ENCODE data around the gene ELFN1.

ELFN1 gene

GRCh38 chr7:1669954-1670893 lies at the start of gene ELFN1:
Gene ELFN1, plus strand, starts transcription at chr7:1670277. Its CDS starts 74,320 bp downstream, at chr7:1744597.
- peaks cover 21% of the 10 kb centered on the region for H3K27me3 ChIP-seq (ENCODE audit: control insufficient read depth, insufficient read depth, low read length)
- H3K27ac ChIP-seq (ENCODE audit: low read depth, low read length): no peak within 1 kb of the TSS
- H3K9ac ChIP-seq (ENCODE audit: low read length): no peak within 1 kb of the TSS
- H3K36me3 ChIP-seq (ENCODE audit: control insufficient read depth, insufficient read depth, low read length): no peaks in the 10 kb centered on the region
- no peak within 1 kb of the TSS for H3K4me3 ChIP-seq (ENCODE audit: low read length)
- H3K4me1 ChIP-seq (ENCODE audit: control insufficient read depth, insufficient read depth, low read length): no peaks in the 10 kb centered on the region

- H3K27ac ChIP-seq (ENCODE audit: low read depth, low read length): no peak overlapping the region
- H3K9ac ChIP-seq (ENCODE audit: low read length): no peak overlapping the region
- no peak overlapping the region for H3K4me3 ChIP-seq (ENCODE audit: low read length)
- H3K27me3 ChIP-seq (ENCODE audit: control insufficient read depth, insufficient read depth, low read length): no peaks in the 10 kb centered on the region
- H3K36me3 ChIP-seq (ENCODE audit: control insufficient read depth, insufficient read depth, low read length): no peaks in the 10 kb centered on the region
- no peaks in the 10 kb centered on the region for H3K4me1 ChIP-seq (ENCODE audit: control insufficient read depth, insufficient read depth, low read length)
These were observed 49.2 kb upstream of the ELFN1 start for GRCh38 chr7:1620835-1621234.

GRCh38 chr7:1621718-1622117 lies 48.4 kb upstream of the ELFN1 start:
- Histone ChIP-seq H3K27me3 (ENCODE audit: control insufficient read depth, insufficient read depth, low read length) (no peaks in the 10 kb centered on the region), H3K27ac (ENCODE audit: low read depth, low read length) (no peak overlapping the region), H3K4me3 (ENCODE audit: low read length) (no peak overlapping the region), H3K4me1 (ENCODE audit: control insufficient read depth, insufficient read depth, low read length) (no peaks in the 10 kb centered on the region), H3K9ac (ENCODE audit: low read length) (no peak overlapping the region), H3K36me3 (ENCODE audit: control insufficient read depth, insufficient read depth, low read length) (no peaks in the 10 kb centered on the region)

- no peaks in the 10 kb centered on the region for H3K4me1 ChIP-seq (ENCODE audit: control insufficient read depth, insufficient read depth, low read length)
- no peaks in the 10 kb centered on the region for H3K36me3 ChIP-seq (ENCODE audit: control insufficient read depth, insufficient read depth, low read length)
- no peaks in the 10 kb centered on the region for H3K27me3 ChIP-seq (ENCODE audit: control insufficient read depth, insufficient read depth, low read length)
- no peak overlapping the region for H3K4me3 ChIP-seq (ENCODE audit: low read length)
- H3K27ac ChIP-seq (ENCODE audit: low read depth, low read length): no peak overlapping the region
- H3K9ac ChIP-seq (ENCODE audit: low read length): no peak overlapping the region
These were observed 47.6 kb upstream of the ELFN1 start for GRCh38 chr7:1622441-1622840.

GRCh38 chr7:1623810-1624209 lies 46.3 kb upstream of the ELFN1 start:
- H3K4me3 ChIP-seq (ENCODE audit: low read length): no peak overlapping the region
- H3K36me3 ChIP-seq (ENCODE audit: control insufficient read depth, insufficient read depth, low read length): no peaks in the 10 kb centered on the region
- no peak overlapping the region for H3K27ac ChIP-seq (ENCODE audit: low read depth, low read length)
- no peaks in the 10 kb centered on the region for H3K4me1 ChIP-seq (ENCODE audit: control insufficient read depth, insufficient read depth, low read length)
- H3K9ac ChIP-seq (ENCODE audit: low read length): no peak overlapping the region
- no peaks in the 10 kb centered on the region for H3K27me3 ChIP-seq (ENCODE audit: control insufficient read depth, insufficient read depth, low read length)

- no peaks in the 10 kb centered on the region for H3K27me3 ChIP-seq (ENCODE audit: control insufficient read depth, insufficient read depth, low read length)
- no peaks in the 10 kb centered on the region for H3K4me1 ChIP-seq (ENCODE audit: control insufficient read depth, insufficient read depth, low read length)
- H3K27ac ChIP-seq (ENCODE audit: low read depth, low read length): no peak overlapping the region
- no peak overlapping the region for H3K4me3 ChIP-seq (ENCODE audit: low read length)
- no peaks in the 10 kb centered on the region for H3K36me3 ChIP-seq (ENCODE audit: control insufficient read depth, insufficient read depth, low read length)
- H3K9ac ChIP-seq (ENCODE audit: low read length): no peak overlapping the region
These were observed 44.8 kb upstream of the ELFN1 start for GRCh38 chr7:1624999-1625927.

- Histone ChIP-seq H3K4me3 (ENCODE audit: low read length) (no peak overlapping the region), H3K9ac (ENCODE audit: low read length) (no peak overlapping the region), H3K36me3 (ENCODE audit: control insufficient read depth, insufficient read depth, low read length) (no peaks in the 10 kb centered on the region), H3K27ac (ENCODE audit: low read depth, low read length) (no peak overlapping the region), H3K4me1 (ENCODE audit: control insufficient read depth, insufficient read depth, low read length) (no peaks in the 10 kb centered on the region), H3K27me3 (ENCODE audit: control insufficient read depth, insufficient read depth, low read length) (no peaks in the 10 kb centered on the region)
These were observed 43.3 kb upstream of the ELFN1 start for GRCh38 chr7:1626769-1627168.

GRCh38 chr7:1630700-1631336 lies 39.3 kb upstream of the ELFN1 start:
- no peak overlapping the region for H3K27ac ChIP-seq (ENCODE audit: low read depth, low read length)

GRCh38 chr7:1631678-1632077 lies 38.4 kb upstream of the ELFN1 start:
- no peak overlapping the region for H3K9ac ChIP-seq (ENCODE audit: low read length)
- no peaks in the 10 kb centered on the region for H3K4me1 ChIP-seq (ENCODE audit: control insufficient read depth, insufficient read depth, low read length)

More at GRCh38 chr7:1630700-1631336, 39.3 kb upstream of the ELFN1 start:
- H3K36me3 ChIP-seq (ENCODE audit: control insufficient read depth, insufficient read depth, low read length): no peaks in the 10 kb centered on the region
- H3K4me1 ChIP-seq (ENCODE audit: control insufficient read depth, insufficient read depth, low read length): no peaks in the 10 kb centered on the region
- H3K27me3 ChIP-seq (ENCODE audit: control insufficient read depth, insufficient read depth, low read length): no peaks in the 10 kb centered on the region
- H3K9ac ChIP-seq (ENCODE audit: low read length): no peak overlapping the region
- no peak overlapping the region for H3K4me3 ChIP-seq (ENCODE audit: low read length)

GRCh38 chr7:1632506-1632905 lies 37.6 kb upstream of the ELFN1 start:
- H3K4me3 ChIP-seq (ENCODE audit: low read length): no peak overlapping the region
- no peaks in the 10 kb centered on the region for H3K36me3 ChIP-seq (ENCODE audit: control insufficient read depth, insufficient read depth, low read length)
- H3K4me1 ChIP-seq (ENCODE audit: control insufficient read depth, insufficient read depth, low read length): no peaks in the 10 kb centered on the region
- no peak overlapping the region for H3K9ac ChIP-seq (ENCODE audit: low read length)
- H3K27ac ChIP-seq (ENCODE audit: low read depth, low read length): no peak overlapping the region
- no peaks in the 10 kb centered on the region for H3K27me3 ChIP-seq (ENCODE audit: control insufficient read depth, insufficient read depth, low read length)

More at GRCh38 chr7:1631678-1632077, 38.4 kb upstream of the ELFN1 start:
- H3K36me3 ChIP-seq (ENCODE audit: control insufficient read depth, insufficient read depth, low read length): no peaks in the 10 kb centered on the region
- H3K27ac ChIP-seq (ENCODE audit: low read depth, low read length): no peak overlapping the region
- no peaks in the 10 kb centered on the region for H3K27me3 ChIP-seq (ENCODE audit: control insufficient read depth, insufficient read depth, low read length)
- no peak overlapping the region for H3K4me3 ChIP-seq (ENCODE audit: low read length)

GRCh38 chr7:1632916-1633785 lies 36.9 kb upstream of the ELFN1 start:
- Histone ChIP-seq H3K27ac (ENCODE audit: low read depth, low read length) (no peak overlapping the region), H3K4me3 (ENCODE audit: low read length) (no peak overlapping the region), H3K9ac (ENCODE audit: low read length) (no peak overlapping the region), H3K4me1 (ENCODE audit: control insufficient read depth, insufficient read depth, low read length) (no peaks in the 10 kb centered on the region), H3K27me3 (ENCODE audit: control insufficient read depth, insufficient read depth, low read length) (no peaks in the 10 kb centered on the region), H3K36me3 (ENCODE audit: control insufficient read depth, insufficient read depth, low read length) (no peaks in the 10 kb centered on the region)

All from rectal smooth muscle tissue (tissue), 1 donor.